H9 (cell line): ENCODE measurements around the gene F11. TPM values are rescaled to one million over a fixed set of nuclear protein-coding genes. Genes with fewer than 3 reads are reported as not detected.

Experiments used
- DNase-seq: peaks from one replicate; pipeline ENCODE4 v3.0.0-alpha.2; 2017
- H2AFZ ChIP-seq: one replicate; pipeline ENCODE4 v1.6.1; 2013; ENCODE audit warnings: mild to moderate bottlenecking, low read length, control low read depth, moderate library complexity
- H2AK5ac ChIP-seq: 2 replicates; pipeline ENCODE4 v1.6.1; 2013; ENCODE audit warnings: low read length, control low read depth, mixed read lengths; ENCODE audit not compliant: insufficient read length
- H2BK120ac ChIP-seq: one replicate; pipeline ENCODE4 v1.6.1; 2013; ENCODE audit warnings: low read depth, mild to moderate bottlenecking, low read length, control low read depth, inconsistent platforms; ENCODE audit not compliant: poor library complexity, severe bottlenecking
- H2BK12ac ChIP-seq: 2 replicates; pipeline ENCODE4 v1.6.1; 2013; ENCODE audit warnings: low read length, control low read depth, mixed read lengths, low read depth; ENCODE audit not compliant: insufficient read length
- H2BK15ac ChIP-seq: 2 replicates; pipeline ENCODE4 v1.6.1; 2013; ENCODE audit warnings: low read depth, low read length, control low read depth
- H2BK20ac ChIP-seq: one replicate; pipeline ENCODE4 v1.6.1; 2013; ENCODE audit warnings: low read depth, mild to moderate bottlenecking, low read length, control low read depth, inconsistent platforms; ENCODE audit not compliant: poor library complexity, severe bottlenecking
- H2BK5ac ChIP-seq: 2 replicates; pipeline ENCODE4 v1.6.1; 2013; ENCODE audit warnings: low read length, control low read depth, mixed read lengths; ENCODE audit not compliant: insufficient read length
- H3K14ac ChIP-seq: 2 replicates; pipeline ENCODE4 v1.6.1; 2013; ENCODE audit warnings: low read length, control low read depth; ENCODE audit not compliant: insufficient read depth
- H3K18ac ChIP-seq: 2 replicates; pipeline ENCODE4 v1.6.1; 2013; ENCODE audit warnings: low read depth, mild to moderate bottlenecking, mixed read lengths, low read length, control low read depth; ENCODE audit not compliant: insufficient read length
- H3K23ac ChIP-seq: 2 replicates; pipeline ENCODE4 v1.6.1; 2013; ENCODE audit warnings: low read length, control low read depth, mixed read lengths, low read depth; ENCODE audit not compliant: insufficient read length
- H3K23me2 ChIP-seq: 2 replicates; pipeline ENCODE4 v1.6.1; 2013; ENCODE audit warnings: low read depth, mild to moderate bottlenecking, mixed read lengths, low read length, control low read depth; ENCODE audit not compliant: insufficient read length, poor library complexity, severe bottlenecking
- H3K27ac ChIP-seq: 2 replicates; pipeline ENCODE4 v1.5.1; 2013; ENCODE audit warnings: low read length, control low read depth, mixed read lengths, low read depth; ENCODE audit not compliant: insufficient read length
- H3K27me3 ChIP-seq: 2 replicates; pipeline ENCODE4 v1.6.1; 2013; ENCODE audit warnings: low read length, control low read depth, inconsistent platforms; ENCODE audit not compliant: insufficient read depth
- H3K4ac ChIP-seq: 2 replicates; pipeline ENCODE4 v1.6.1; 2013; ENCODE audit warnings: low read depth, mild to moderate bottlenecking, control low read depth, inconsistent platforms, low read length, moderate library complexity
- H3K4me1 ChIP-seq: 2 replicates; pipeline ENCODE4 v1.6.1; 2013; ENCODE audit warnings: low read length, control low read depth, inconsistent platforms; ENCODE audit not compliant: insufficient read depth
- H3K4me2 ChIP-seq: 2 replicates; pipeline ENCODE4 v1.6.1; 2013; ENCODE audit warnings: low read length, control low read depth, mixed read lengths; ENCODE audit not compliant: insufficient read length, insufficient read depth
- H3K56ac ChIP-seq: 2 replicates; pipeline ENCODE4 v1.6.1; 2013; ENCODE audit warnings: low read depth, mild to moderate bottlenecking, mixed read lengths, low read length, control low read depth; ENCODE audit not compliant: insufficient read length
- H3K79me1 ChIP-seq: 2 replicates; pipeline ENCODE4 v1.6.1; 2013; ENCODE audit warnings: low read depth, mild to moderate bottlenecking, moderate library complexity, low read length, control low read depth, inconsistent platforms; ENCODE audit not compliant: insufficient read depth, poor library complexity, severe bottlenecking
- H3K79me2 ChIP-seq: 2 replicates; pipeline ENCODE4 v1.6.1; 2013; ENCODE audit warnings: low read length, control low read depth, inconsistent platforms; ENCODE audit not compliant: insufficient read depth
- H3K9ac ChIP-seq: 2 replicates; pipeline ENCODE4 v1.6.1; 2013; ENCODE audit warnings: low read length, control low read depth, mixed read lengths; ENCODE audit not compliant: insufficient read length; ENCODE audit errors: extremely low read depth
- H3K9me3 ChIP-seq: one replicate; pipeline ENCODE4 v1.6.1; 2013; ENCODE audit warnings: low read depth, low read length, inconsistent platforms; ENCODE audit not compliant: control insufficient read depth
- H3T11ph ChIP-seq: one replicate; pipeline ENCODE4 v1.6.1; 2013; ENCODE audit warnings: mild to moderate bottlenecking, low read length, control low read depth, inconsistent platforms
- H4K20me1 ChIP-seq: one replicate; pipeline ENCODE4 v1.6.1; 2013; ENCODE audit not compliant: control insufficient read depth, insufficient read length, insufficient read depth
- H4K5ac ChIP-seq: 2 replicates; pipeline ENCODE4 v1.6.1; 2013; ENCODE audit warnings: low read depth, mild to moderate bottlenecking, mixed read lengths, low read length, control low read depth; ENCODE audit not compliant: insufficient read length
- H4K8ac ChIP-seq: replicated peaks from 2 replicates; pipeline ENCODE4 v1.6.1; 2013; ENCODE audit warnings: low read length, control low read depth, mixed read lengths, low read depth; ENCODE audit not compliant: insufficient read length
- H4K91ac ChIP-seq: 2 replicates; pipeline ENCODE4 v1.6.1; 2013; ENCODE audit warnings: low read depth, mild to moderate bottlenecking, moderate library complexity, mixed read lengths, low read length, control low read depth; ENCODE audit not compliant: insufficient read length
- H3K27ac Mint-ChIP-seq, 3 experiments: 2 replicates in 2 of 3; 3 replicates in 1 of 3; pipeline ENCODE4 v1.8.0; 2020 to 2021; ENCODE audit warnings: mixed read lengths in 3 of 3, mild to moderate bottlenecking in 1 of 3, moderate library complexity in 1 of 3
- H3K27me3 Mint-ChIP-seq: 2 replicates; pipeline ENCODE4 v1.8.0; 2021; ENCODE audit warnings: low read depth, mild to moderate bottlenecking, moderate library complexity, mixed read lengths
- H3K36me3 Mint-ChIP-seq, 3 experiments: 2 replicates in 2 of 3; 3 replicates in 1 of 3; pipeline ENCODE4 v1.8.0; 2020 to 2021; ENCODE audit warnings: low read depth in 3 of 3, mixed read lengths in 3 of 3; ENCODE audit not compliant: insufficient read depth in 1 of 3
- H3K4me1 Mint-ChIP-seq, 2 experiments: 2 replicates each; pipeline ENCODE4 v1.8.0; 2020; ENCODE audit warnings: mixed read lengths in 2 of 2
- H3K4me3 Mint-ChIP-seq, 2 experiments: 2 replicates in 1 of 2; 3 replicates in 1 of 2; pipeline ENCODE4 v1.8.0; 2020 to 2021; ENCODE audit warnings: mild to moderate bottlenecking in 2 of 2, mixed read lengths in 2 of 2, moderate library complexity in 1 of 2
- H3K9me3 Mint-ChIP-seq, 2 experiments: 2 replicates in 1 of 2; 3 replicates in 1 of 2; pipeline ENCODE4 v1.8.0; 2020; ENCODE audit warnings: mild to moderate bottlenecking in 2 of 2, mixed read lengths in 2 of 2, moderate library complexity in 1 of 2
- CTCF ChIP-seq: fragments of 200-600 bp; sonication (generic); conservative IDR thresholded peaks from 3 replicates; pipeline ENCODE4 v1.8.0; 2021; ENCODE audit warnings: antibody characterized with exemption, mild to moderate bottlenecking
- WGBS: extraction: QIAGEN DNeasy Blood & Tissue Kit; methylation state at CpG from one replicate; pipeline ENCODE4 v1.1.7; 2013; ENCODE audit warnings: missing lambda C conversion rate, low lambda C conversion rate, mixed read lengths; ENCODE audit not compliant: insufficient read length; ENCODE audit errors: extremely low coverage; 5-methylcytosine and 5-hydroxymethylcytosine counted together
- total RNA-seq: library from RNA; stranded (reverse); gene quantifications from 2 replicates; pipeline ENCODE4 v1.2.1, GENCODE V29; 2021

The F11 gene
- total RNA-seq, 1 experiment from 2014 or later: 0.50 TPM

GRCh38 chr4:186240848-186241491, 25.0 kb upstream of the F11 start:
- Mint-ChIP-seq H3K9me3 (no peaks in the 10 kb centered on the region; a peak in 3 of 5 replicates), H3K27me3 (no peaks in the 10 kb centered on the region; the same call in none of the 2 replicates), H3K36me3 (peaks cover 0 to 6% (median 3%) of the 10 kb centered on the region in 3 experiments; a peak in 4 of 7 replicates), H3K4me1 (peaks cover 3 to 11% of the 10 kb centered on the region in 2 experiments; a peak in 2 of 4 replicates), H3K4me3 (0 out of 5 replicates have a peak overlapping the region, but pooled peaks of 1 of the 2 experiments have one; percentile 4), H3K27ac (peak overlapping the region in 1 of 3 experiments; percentile 68; a peak in 6 of 7 replicates)
- Histone ChIP-seq H2BK15ac (no peak overlapping the region), H3K27me3 (no peaks in the 10 kb centered on the region), H3K9me3 (no peaks in the 10 kb centered on the region), H3K4ac (no peak overlapping the region), H3K23ac (no peak overlapping the region), H3T11ph (no peak overlapping the region), H4K20me1 (peaks cover 2% of the 10 kb centered on the region), H3K79me2 (peaks cover 10% of the 10 kb centered on the region; the same call in 1 of the 2 replicates), H2BK20ac (no peak overlapping the region), H3K79me1 (no peaks in the 10 kb centered on the region), H3K14ac (no peak overlapping the region), H3K4me1 (no peaks in the 10 kb centered on the region), H2AK5ac (no peak overlapping the region), H3K27ac (peak overlapping the region; percentile 3), H3K23me2 (peaks cover 3% of the 10 kb centered on the region), H3K18ac (no peak overlapping the region), H2BK5ac (no peak overlapping the region), H2BK120ac (no peak overlapping the region), H3K56ac (no peak overlapping the region), H2BK12ac (no peak overlapping the region), H3K9ac (no peak overlapping the region), H2AFZ (no peak overlapping the region), H4K91ac (no peak overlapping the region), H3K4me2 (no peak overlapping the region), H4K5ac (no peak overlapping the region), H4K8ac (no peak overlapping the region)
- no peak for DNase-seq
- WGBS: no CpG with 5 or more reads among the region's 7 CpGs
- TF ChIP-seq CTCF: no peak
